ENCODE results near the gene LPCAT3.

- TF ChIP-seq CTCF (IDR thresholded peaks at IDR 0.05) (no peak), POLR2A (IDR thresholded peaks at IDR 0.05) (no peak)
Measured at GRCh38 chr12:6936194-6936635, 82.1 kb downstream of the LPCAT3 start.
